SK-N-SH treated with all-trans-retinoic acid at 6 μM for 48 hours (cell line): ENCODE data around the gene SERPINB8.
"Not testable (repeated sequence)": the region's sequence is repeated elsewhere in the genome, so short reads cannot be mapped to it uniquely, and the experiment has no call there.

Experiments
- ATAC-seq: fragments of 200-7000 bp; cut with Tn5 transposase; 3 replicates; pipeline ENCODE4 v1.9.1; 2020; ENCODE audit warnings: mild to moderate bottlenecking, moderate library complexity
- ARNTL ChIP-seq: fragments of 450-650 bp; formaldehyde crosslinking; IDR thresholded peaks from 2 replicates; pipeline ENCODE4 v1.5.0; 2020; ENCODE audit warnings: low read depth, mild to moderate bottlenecking, moderate library complexity, borderline replicate concordance
- CSDC2 ChIP-seq: fragments of 250-450 bp; sonication (Bioruptor Pico); IDR thresholded peaks from 2 replicates; pipeline ENCODE4 v1.5.0; 2020; ENCODE audit warnings: mild to moderate bottlenecking, moderate library complexity
- ESRRG ChIP-seq: fragments of 250-450 bp; sonication (Bioruptor Pico); IDR thresholded peaks from 2 replicates; pipeline ENCODE4 v1.6.1; 2021; ENCODE audit warnings: mild to moderate bottlenecking
- ISL1 ChIP-seq: fragments of 250-450 bp; sonication (Bioruptor Pico); IDR thresholded peaks from 2 replicates; pipeline ENCODE4 v2.1.2; 2022; ENCODE audit warnings: mild to moderate bottlenecking, moderate library complexity
- PPARA ChIP-seq: fragments of 250-450 bp; sonication (Bioruptor Pico); IDR thresholded peaks from 2 replicates; pipeline ENCODE4 v1.5.0; 2020; ENCODE audit warnings: mild to moderate bottlenecking, borderline replicate concordance
- RARB ChIP-seq: fragments of 250-450 bp; sonication (Bioruptor Pico); IDR thresholded peaks from 2 replicates; pipeline ENCODE4 v1.8.0; 2021; ENCODE audit warnings: mild to moderate bottlenecking, moderate library complexity
- SNAI2 ChIP-seq: fragments of 250-450 bp; sonication (Bioruptor Pico); IDR thresholded peaks from 2 replicates; pipeline ENCODE4 v1.5.0; 2020; ENCODE audit warnings: mild to moderate bottlenecking, moderate library complexity
- TCF4 ChIP-seq: fragments of 250-450 bp; sonication (Bioruptor Pico); IDR thresholded peaks from 2 replicates; pipeline ENCODE4 v1.8.0; 2021; ENCODE audit warnings: mild to moderate bottlenecking, moderate library complexity, borderline replicate concordance
- TOX ChIP-seq: fragments of 250-450 bp; sonication (Bioruptor Pico); IDR thresholded peaks from 2 replicates; pipeline ENCODE4 v1.8.0; 2021; ENCODE audit warnings: mild to moderate bottlenecking, moderate library complexity, borderline replicate concordance
- ZC3H10 ChIP-seq: fragments of 250-450 bp; sonication (Bioruptor Pico); IDR thresholded peaks from 2 replicates; pipeline ENCODE4 v1.5.1; 2021; ENCODE audit warnings: mild to moderate bottlenecking, moderate library complexity
- ZFP30 ChIP-seq: fragments of 450-650 bp; formaldehyde crosslinking; IDR thresholded peaks from 2 replicates; pipeline ENCODE4 v1.5.0; 2022; ENCODE audit warnings: mild to moderate bottlenecking, moderate library complexity
- ZNF565 ChIP-seq: fragments of 450-650 bp; formaldehyde crosslinking; conservative IDR thresholded peaks from 2 replicates; pipeline ENCODE4 v1.5.0; 2020; ENCODE audit warnings: low read depth, mild to moderate bottlenecking, moderate library complexity
- ZNF8 ChIP-seq: fragments of 450-650 bp; formaldehyde crosslinking; IDR thresholded peaks from 2 replicates; pipeline ENCODE4 v1.5.0; 2020; ENCODE audit warnings: mild to moderate bottlenecking, moderate library complexity
- TF ChIP-seq, protein P1 (sequence below): fragments of 250-450 bp; sonication (Bioruptor Pico); IDR thresholded peaks from 2 replicates; pipeline ENCODE4 v1.8.0; 2021; ENCODE audit warnings: low read depth, mild to moderate bottlenecking, moderate library complexity, borderline replicate concordance
- TF ChIP-seq, protein P2 (sequence below): fragments of 250-450 bp; sonication (Bioruptor Pico); IDR thresholded peaks from 2 replicates; pipeline ENCODE4 v1.5.1; 2020; ENCODE audit warnings: low read depth, mild to moderate bottlenecking, moderate library complexity
- TF ChIP-seq, protein P3 (sequence below): fragments of 250-450 bp; sonication (Bioruptor Pico); IDR thresholded peaks from 2 replicates; pipeline ENCODE4 v1.8.0; 2020; ENCODE audit warnings: mild to moderate bottlenecking, moderate library complexity, borderline replicate concordance
- TF ChIP-seq, protein P4 (sequence below): fragments of 250-450 bp; sonication (Bioruptor Pico); IDR thresholded peaks from 2 replicates; pipeline ENCODE4 v1.5.1; 2021; ENCODE audit warnings: mild to moderate bottlenecking, moderate library complexity

The SERPINB8 gene

DNA sequence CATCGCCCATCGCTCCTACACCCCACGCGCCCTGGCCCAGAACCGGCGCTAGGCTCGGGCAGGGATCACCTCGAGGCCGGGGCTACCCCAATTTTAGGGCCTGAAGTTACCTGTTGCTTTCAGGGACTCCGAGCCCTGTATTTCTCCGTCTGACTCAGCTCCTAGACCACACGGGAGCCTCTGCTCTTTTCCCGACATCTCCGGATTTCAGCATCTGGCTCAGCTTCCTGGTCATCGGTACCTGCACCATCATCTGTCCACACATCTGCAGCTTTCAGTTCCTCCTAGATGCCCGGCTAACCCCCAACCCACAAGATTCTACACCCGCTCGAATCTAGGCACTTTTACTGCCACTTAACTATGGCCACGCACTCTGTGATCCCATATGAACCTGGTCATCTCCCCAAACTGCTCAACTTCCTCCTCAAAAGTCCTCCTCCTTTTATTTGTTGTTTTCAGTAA, 32.9 kb upstream of the SERPINB8 start:
- TF ChIP-seq ISL1 (CRISPR knock-in tag) (no peak), TCF4 (no peak), ARNTL (no peak)
- no peak for ATAC-seq

DNA sequence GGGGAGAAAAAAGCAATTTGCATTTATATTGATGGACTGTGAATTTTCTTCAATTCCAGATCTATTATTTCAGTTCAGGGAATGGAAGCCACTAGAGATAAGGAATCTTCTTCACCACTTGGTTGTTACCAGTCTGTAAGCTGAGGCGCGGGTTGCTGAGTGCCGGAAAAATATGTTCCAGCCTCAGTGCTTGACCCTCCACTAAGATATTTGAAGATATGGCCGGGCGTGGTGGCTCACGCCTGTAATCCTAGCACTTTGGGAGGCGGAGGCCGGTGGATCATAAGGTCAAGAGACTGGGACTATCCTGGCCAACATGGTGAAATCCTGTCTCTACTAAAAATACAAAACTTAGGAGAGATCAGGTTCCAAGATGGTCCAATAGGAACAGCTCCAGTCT, 29.9 kb upstream of the SERPINB8 start:
- TF ChIP-seq, protein P1, sequence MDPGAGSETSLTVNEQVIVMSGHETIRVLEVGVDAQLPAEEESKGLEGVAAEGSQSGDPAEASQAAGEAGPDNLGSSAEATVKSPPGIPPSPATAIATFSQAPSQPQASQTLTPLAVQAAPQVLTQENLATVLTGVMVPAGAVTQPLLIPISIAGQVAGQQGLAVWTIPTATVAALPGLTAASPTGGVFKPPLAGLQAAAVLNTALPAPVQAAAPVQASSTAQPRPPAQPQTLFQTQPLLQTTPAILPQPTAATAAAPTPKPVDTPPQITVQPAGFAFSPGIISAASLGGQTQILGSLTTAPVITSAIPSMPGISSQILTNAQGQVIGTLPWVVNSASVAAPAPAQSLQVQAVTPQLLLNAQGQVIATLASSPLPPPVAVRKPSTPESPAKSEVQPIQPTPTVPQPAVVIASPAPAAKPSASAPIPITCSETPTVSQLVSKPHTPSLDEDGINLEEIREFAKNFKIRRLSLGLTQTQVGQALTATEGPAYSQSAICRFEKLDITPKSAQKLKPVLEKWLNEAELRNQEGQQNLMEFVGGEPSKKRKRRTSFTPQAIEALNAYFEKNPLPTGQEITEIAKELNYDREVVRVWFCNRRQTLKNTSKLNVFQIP (CRISPR knock-in tag) = no peak
- no peak for TF ChIP-seq TOX
- TF ChIP-seq, protein P2, sequence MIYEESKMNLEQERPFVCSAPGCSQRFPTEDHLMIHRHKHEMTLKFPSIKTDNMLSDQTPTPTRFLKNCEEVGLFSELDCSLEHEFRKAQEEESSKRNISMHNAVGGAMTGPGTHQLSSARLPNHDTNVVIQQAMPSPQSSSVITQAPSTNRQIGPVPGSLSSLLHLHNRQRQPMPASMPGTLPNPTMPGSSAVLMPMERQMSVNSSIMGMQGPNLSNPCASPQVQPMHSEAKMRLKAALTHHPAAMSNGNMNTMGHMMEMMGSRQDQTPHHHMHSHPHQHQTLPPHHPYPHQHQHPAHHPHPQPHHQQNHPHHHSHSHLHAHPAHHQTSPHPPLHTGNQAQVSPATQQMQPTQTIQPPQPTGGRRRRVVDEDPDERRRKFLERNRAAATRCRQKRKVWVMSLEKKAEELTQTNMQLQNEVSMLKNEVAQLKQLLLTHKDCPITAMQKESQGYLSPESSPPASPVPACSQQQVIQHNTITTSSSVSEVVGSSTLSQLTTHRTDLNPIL (CRISPR knock-in tag) = no peak
- TF ChIP-seq ZC3H10 (CRISPR knock-in tag) = no peak
- TF ChIP-seq, protein P3, sequence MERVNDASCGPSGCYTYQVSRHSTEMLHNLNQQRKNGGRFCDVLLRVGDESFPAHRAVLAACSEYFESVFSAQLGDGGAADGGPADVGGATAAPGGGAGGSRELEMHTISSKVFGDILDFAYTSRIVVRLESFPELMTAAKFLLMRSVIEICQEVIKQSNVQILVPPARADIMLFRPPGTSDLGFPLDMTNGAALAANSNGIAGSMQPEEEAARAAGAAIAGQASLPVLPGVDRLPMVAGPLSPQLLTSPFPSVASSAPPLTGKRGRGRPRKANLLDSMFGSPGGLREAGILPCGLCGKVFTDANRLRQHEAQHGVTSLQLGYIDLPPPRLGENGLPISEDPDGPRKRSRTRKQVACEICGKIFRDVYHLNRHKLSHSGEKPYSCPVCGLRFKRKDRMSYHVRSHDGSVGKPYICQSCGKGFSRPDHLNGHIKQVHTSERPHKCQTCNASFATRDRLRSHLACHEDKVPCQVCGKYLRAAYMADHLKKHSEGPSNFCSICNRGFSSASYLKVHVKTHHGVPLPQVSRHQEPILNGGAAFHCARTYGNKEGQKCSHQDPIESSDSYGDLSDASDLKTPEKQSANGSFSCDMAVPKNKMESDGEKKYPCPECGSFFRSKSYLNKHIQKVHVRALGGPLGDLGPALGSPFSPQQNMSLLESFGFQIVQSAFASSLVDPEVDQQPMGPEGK (CRISPR knock-in tag) = no peak
- TF ChIP-seq RARB (CRISPR knock-in tag) = no peak
- TF ChIP-seq ARNTL = no peak
- TF ChIP-seq, all 23 proteins: peak for 0
- ATAC-seq = no peak

DNA sequence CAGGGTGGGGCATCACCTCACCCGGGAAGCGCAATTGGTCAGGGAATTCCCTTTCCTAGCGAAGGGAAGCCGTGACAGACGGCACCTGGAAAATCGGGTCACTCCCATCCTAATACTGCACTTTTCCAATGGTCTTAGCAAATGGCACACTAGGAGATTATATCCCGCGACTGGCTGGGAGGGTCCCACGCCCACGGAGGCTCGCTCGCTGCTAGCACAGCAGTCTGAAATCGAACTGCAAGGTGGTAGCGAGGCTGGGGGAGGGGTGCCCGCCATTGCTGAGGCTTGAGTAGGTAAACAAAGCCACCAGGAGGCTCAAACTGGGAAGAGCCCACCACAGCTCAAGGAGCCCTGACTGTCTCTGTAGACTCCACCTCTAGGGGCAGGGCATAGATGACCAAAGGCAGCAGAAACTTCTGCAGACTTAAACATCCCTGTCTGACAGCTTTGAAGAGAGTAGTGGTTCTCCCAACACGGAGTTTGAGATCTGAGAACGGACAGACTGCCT, 29.3 kb upstream of the SERPINB8 start:
- ATAC-seq = not testable (repeated sequence)

DNA sequence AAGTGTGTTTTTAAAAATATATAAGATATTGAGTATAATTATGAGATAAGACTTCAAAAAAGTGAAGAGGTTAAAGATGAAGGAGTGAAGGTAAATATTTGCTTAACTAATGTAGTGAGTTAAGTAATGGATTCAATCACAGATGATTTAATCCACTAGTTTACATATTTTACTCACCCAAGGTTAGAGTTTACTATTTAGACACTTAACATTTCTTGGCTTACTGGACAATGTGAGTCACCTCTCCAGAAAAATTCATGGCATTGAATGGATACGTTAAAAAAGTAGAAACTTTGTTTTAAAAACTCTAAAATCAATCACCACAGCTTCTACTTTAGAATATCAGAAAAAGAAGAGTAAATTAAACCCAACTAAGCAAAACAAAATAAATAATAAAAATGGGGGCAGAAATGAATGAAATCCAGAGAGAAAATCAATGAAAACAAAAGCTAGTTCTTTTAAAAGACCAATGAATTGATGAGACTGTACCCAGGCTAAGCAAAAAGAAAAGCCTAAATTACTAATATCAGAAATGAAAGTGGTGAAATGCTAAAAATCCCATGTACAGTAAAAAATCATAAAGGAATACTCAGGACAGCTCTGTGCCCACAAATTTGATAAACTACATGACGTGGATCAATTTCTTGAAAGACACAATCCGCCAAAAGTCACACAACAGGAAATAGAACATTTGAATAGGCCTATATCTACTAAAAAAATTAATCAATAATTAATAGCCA, 22.7 kb upstream of the SERPINB8 start:
- TF ChIP-seq CSDC2 (CRISPR knock-in tag) = no peak
- TF ChIP-seq ARNTL = no peak
- TF ChIP-seq ESRRG (CRISPR knock-in tag) = no peak
- no peak for TF ChIP-seq SNAI2 (CRISPR knock-in tag)
- TF ChIP-seq, protein P4, sequence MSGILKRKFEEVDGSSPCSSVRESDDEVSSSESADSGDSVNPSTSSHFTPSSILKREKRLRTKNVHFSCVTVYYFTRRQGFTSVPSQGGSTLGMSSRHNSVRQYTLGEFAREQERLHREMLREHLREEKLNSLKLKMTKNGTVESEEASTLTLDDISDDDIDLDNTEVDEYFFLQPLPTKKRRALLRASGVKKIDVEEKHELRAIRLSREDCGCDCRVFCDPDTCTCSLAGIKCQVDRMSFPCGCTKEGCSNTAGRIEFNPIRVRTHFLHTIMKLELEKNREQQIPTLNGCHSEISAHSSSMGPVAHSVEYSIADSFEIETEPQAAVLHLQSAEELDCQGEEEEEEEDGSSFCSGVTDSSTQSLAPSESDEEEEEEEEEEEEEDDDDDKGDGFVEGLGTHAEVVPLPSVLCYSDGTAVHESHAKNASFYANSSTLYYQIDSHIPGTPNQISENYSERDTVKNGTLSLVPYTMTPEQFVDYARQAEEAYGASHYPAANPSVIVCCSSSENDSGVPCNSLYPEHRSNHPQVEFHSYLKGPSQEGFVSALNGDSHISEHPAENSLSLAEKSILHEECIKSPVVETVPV (CRISPR knock-in tag) = no peak
- TF ChIP-seq, protein P2 (CRISPR knock-in tag) = no peak
- no peak for TF ChIP-seq RARB (CRISPR knock-in tag)
- no peak for TF ChIP-seq ZNF565 (CRISPR knock-in tag)
- TF ChIP-seq ZC3H10 (CRISPR knock-in tag) = no peak
- TF ChIP-seq ZNF8 (CRISPR knock-in tag) = no peak
- no peak for TF ChIP-seq PPARA (CRISPR knock-in tag)
- TF ChIP-seq, protein P3 (CRISPR knock-in tag) = no peak
- TF ChIP-seq ZFP30 (CRISPR knock-in tag) = no peak
- ATAC-seq = no peak
